Non-pigmented ciliary epithelial cell (primary cell): ENCODE results near the gene PPP1R12C.
A peak's percentile ranks its signal among the peaks of the same experiment; 100 is the strongest.
"Not testable (repeated sequence)": the region's sequence is repeated elsewhere in the genome, so short reads cannot be mapped to it uniquely, and the experiment has no call there.

Source experiments
- DNase-seq: peaks from one replicate; pipeline ENCODE4 v3.0.0-alpha.2; 2010; ENCODE audit warnings: low read depth

The PPP1R12C gene

GRCh38 chr19:55071129-55071502 lies 46.3 kb downstream of the PPP1R12C start:
- DNase-seq = no peak

GRCh38 chr19:55070466-55071128 lies 46.8 kb downstream of the PPP1R12C start:
- no peak for DNase-seq

- no peak for DNase-seq
These were observed 47.6 kb downstream of the PPP1R12C start for GRCh38 chr19:55069865-55070197.

GRCh38 chr19:55068950-55069864 lies 48.2 kb downstream of the PPP1R12C start:
- DNase-seq = no peak

- no peak for DNase-seq
These were observed 49.6 kb downstream of the PPP1R12C start for GRCh38 chr19:55067869-55068268.

GRCh38 chr19:55066107-55066709 lies 51.2 kb downstream of the PPP1R12C start:
- no peak for DNase-seq

GRCh38 chr19:55065516-55065915 lies 51.9 kb downstream of the PPP1R12C start:
- not testable (repeated sequence) for DNase-seq

GRCh38 chr19:55063492-55063843 lies 54.0 kb downstream of the PPP1R12C start:
- DNase-seq = no peak

- peak; percentile 71 for DNase-seq
These were observed 54.5 kb downstream of the PPP1R12C start, which contains the start of gene RDH13 for GRCh38 chr19:55062735-55063491. RDH13 (minus strand) TSS chr19:55063148; CDS start chr19:55063032, 116 bp downstream.

GRCh38 chr19:55060287-55060686 lies 57.1 kb downstream of the PPP1R12C start:
- not testable (repeated sequence) for DNase-seq

GRCh38 chr19:55058781-55059610 lies 58.4 kb downstream of the PPP1R12C start:
- no peak for DNase-seq

GRCh38 chr19:55056827-55057226 lies 60.6 kb downstream of the PPP1R12C start:
- DNase-seq = no peak

- no peak for DNase-seq
These were observed 63.7 kb downstream of the PPP1R12C start for GRCh38 chr19:55053735-55054134.

- no peak for DNase-seq
These were observed 66.5 kb downstream of the PPP1R12C start for GRCh38 chr19:55050749-55051532.

- no peak for DNase-seq
These were observed 69.0 kb downstream of the PPP1R12C start for GRCh38 chr19:55048446-55048845.

GRCh38 chr19:55047951-55048350 lies 69.5 kb downstream of the PPP1R12C start:
- no peak for DNase-seq

GRCh38 chr19:55046975-55047622 lies 70.3 kb downstream of the PPP1R12C start:
- no peak for DNase-seq

GRCh38 chr19:55044771-55045716 lies 72.4 kb downstream of the PPP1R12C start:
- DNase-seq = no peak

- DNase-seq = no peak
These were observed 73.2 kb downstream of the PPP1R12C start for GRCh38 chr19:55044286-55044685.
